Adipocyte (in vitro differentiated cells): ENCODE measurements around the gene ZCCHC17.
A peak's percentile ranks its signal among the peaks of the same experiment; 100 is the strongest.

Source experiments
- DNase-seq: peaks from one replicate; pipeline ENCODE4 v3.0.0-alpha.2; 2015; ENCODE audit warnings: low read depth
- H3K27me3 ChIP-seq: replicated peaks from 2 replicates; pipeline ENCODE4 v1.7.0; 2013; ENCODE audit warnings: mild to moderate bottlenecking, low read length, moderate library complexity; ENCODE audit not compliant: control insufficient read depth, insufficient read depth
- H3K36me3 ChIP-seq: 2 replicates; pipeline ENCODE4 v1.7.0; 2013; ENCODE audit warnings: low read length, mild to moderate bottlenecking, moderate library complexity; ENCODE audit not compliant: control insufficient read depth, insufficient read depth, severe bottlenecking
- H3K4me1 ChIP-seq: 2 replicates; pipeline ENCODE4 v1.7.0; 2013; ENCODE audit warnings: mild to moderate bottlenecking, low read length, moderate library complexity; ENCODE audit not compliant: control insufficient read depth, insufficient read depth
- H3K4me3 ChIP-seq: 2 replicates; pipeline ENCODE4 v1.7.0; 2013; ENCODE audit warnings: mild to moderate bottlenecking, low read length, moderate library complexity
- H3K9ac ChIP-seq: 2 replicates; pipeline ENCODE4 v1.7.0; 2013; ENCODE audit warnings: mild to moderate bottlenecking, low read length, moderate library complexity
- H3K9me3 ChIP-seq: 2 replicates; pipeline ENCODE4 v1.7.0; 2013; ENCODE audit warnings: mild to moderate bottlenecking, low read length, moderate library complexity; ENCODE audit not compliant: control insufficient read depth

ZCCHC17 gene

DNA sequence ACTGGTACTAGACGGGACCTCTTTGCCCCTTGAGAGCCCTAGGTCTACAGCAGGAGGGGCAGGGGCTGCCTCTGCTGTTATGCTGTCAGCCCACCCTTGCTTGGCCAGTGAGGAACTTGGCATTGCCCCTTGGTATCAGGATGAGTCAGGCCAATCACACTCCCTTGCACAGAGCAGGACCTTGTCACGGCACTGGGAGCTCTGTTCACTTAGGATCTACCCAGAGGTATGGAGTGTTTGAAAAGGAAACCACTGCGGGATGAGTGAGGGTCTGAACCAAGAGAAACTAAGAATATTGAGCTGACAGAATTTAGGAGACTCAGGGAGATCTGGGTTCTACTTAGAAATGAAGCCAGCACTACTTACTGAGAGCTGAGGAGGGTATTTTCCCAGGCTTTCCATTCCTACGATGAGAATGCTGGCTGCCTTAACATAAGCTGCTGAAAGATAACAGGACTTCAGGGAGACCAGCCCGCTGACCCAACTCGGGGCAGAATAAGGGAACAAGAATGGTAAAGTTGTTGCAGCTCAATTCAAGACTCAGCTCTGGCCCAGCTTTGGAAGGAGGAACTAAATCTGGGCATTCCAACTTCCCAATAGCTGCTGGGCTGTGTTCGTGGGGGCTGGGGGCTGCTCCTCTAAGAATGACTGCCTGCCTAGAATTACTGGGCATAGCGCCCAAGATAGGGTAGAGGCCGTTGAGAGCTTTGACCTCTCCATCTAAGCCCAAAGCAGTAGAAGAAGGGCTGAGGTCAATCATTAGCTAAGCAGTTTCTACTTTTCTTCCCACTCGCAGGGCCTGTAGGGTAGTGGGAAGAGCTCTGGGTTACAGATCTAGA is 74.5 kb downstream of the ZCCHC17 start:
- Histone ChIP-seq H3K9ac (peak overlapping the region; percentile 34), H3K27me3 (no peaks in the 10 kb centered on the region), H3K4me1 (peaks cover 58% of the 10 kb centered on the region), H3K4me3 (peak overlapping the region; percentile 82), H3K9me3 (no peaks in the 10 kb centered on the region), H3K36me3 (peaks cover 30% of the 10 kb centered on the region)
- no peak for DNase-seq

DNA sequence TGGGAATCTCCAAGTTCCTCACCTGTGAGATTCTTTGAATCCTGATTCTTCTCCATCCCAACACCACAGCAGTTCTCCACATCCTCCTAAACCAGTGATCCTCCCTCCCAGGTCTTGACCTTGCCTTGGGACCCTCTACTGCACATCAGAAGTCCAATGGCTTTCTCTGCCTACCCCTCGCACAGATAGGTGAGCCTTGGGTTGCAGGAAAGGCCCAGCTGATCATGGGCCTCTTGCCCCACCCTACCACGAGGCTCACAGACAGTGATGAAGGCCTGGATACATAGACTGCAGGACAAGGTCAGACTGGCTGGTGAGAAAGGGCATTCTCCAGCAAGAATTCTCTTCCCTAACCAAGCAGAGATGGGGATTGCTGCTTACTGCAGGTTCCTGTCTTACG is 75.2 kb downstream of the ZCCHC17 start:
- Histone ChIP-seq H3K4me3 (peak overlapping the region; percentile 82), H3K27me3 (no peaks in the 10 kb centered on the region), H3K4me1 (peaks cover 64% of the 10 kb centered on the region), H3K9ac (peak overlapping the region; percentile 92), H3K9me3 (no peaks in the 10 kb centered on the region), H3K36me3 (peaks cover 23% of the 10 kb centered on the region)
- no peak for DNase-seq

DNA sequence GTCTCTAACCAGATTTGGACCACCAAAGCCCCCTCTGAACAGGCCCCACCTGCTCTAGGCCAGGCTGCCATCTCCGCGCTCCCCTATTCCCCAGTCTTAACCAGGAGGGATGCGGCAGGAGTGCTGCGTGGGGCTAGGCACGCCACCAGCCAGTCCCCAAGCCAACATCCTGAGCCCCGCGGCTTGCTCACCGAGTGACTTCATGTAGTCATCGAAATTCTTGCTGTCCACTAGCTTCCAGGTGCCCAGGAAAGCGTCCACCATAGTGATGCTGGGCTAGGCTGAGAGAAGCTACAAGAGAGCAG is 75.9 kb downstream of the ZCCHC17 start:
- H3K36me3 ChIP-seq, result peaks cover 17% of the 10 kb centered on the region
- H3K4me3 ChIP-seq, result peak overlapping the region; percentile 82
- no peaks in the 10 kb centered on the region for H3K27me3 ChIP-seq
- peak overlapping the region; percentile 92 for H3K9ac ChIP-seq
- no peaks in the 10 kb centered on the region for H3K9me3 ChIP-seq
- peaks cover 64% of the 10 kb centered on the region for H3K4me1 ChIP-seq
- no peak for DNase-seq

DNA sequence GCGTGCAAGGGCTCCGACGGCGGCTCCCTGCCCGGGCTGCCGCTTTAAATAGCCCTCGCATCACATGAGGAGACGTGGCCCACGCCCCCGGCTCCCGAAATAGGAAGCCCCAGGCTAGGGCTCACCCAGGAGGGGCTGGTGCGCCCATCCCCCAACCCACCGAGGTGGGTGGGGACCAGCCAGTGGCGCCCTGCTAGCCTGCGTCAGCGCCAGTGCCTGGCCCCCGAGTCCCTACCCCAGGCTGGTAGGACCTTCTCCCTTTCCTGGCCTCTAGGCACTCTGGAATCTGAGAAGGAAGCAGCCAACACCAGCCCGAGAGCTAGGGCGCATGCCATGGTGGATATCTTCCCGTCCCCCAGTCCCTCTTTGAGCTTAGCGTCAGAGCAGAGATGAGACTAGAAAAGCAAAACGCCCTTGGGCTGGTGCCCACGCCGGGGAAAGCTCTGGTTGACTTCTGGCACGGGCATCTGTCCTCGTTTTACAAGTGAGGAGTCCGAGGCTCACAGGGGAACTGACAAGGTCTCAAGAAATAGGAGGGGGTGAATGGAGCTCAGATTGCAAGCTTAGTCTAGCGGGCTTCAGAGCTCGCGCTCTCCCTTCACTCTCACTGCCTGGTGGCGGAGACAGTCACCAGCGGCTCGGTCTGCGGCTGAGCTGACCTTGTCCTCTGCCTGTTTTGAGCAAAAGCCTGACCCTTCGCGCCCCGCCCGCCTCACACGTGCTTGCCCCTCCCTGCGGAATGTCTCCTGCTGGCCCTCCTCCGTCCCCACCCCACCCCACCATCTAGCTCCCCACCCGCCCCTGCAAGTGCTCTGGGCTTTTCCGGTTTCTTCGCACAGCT is 76.4 kb downstream of the ZCCHC17 start, which contains the start of gene FABP3:
Gene FABP3, minus strand, starts transcription at position 21 of the 841 bp plus-strand sequence. CDS start 62 bp downstream, outside the sequence.
- no peaks in the 10 kb centered on the region for H3K27me3 ChIP-seq
- H3K9me3 ChIP-seq, result no peaks in the 10 kb centered on the region
- peaks cover 11% of the 10 kb centered on the region for H3K36me3 ChIP-seq
- H3K4me3 ChIP-seq, result peak within 1 kb of the TSS; percentile 82
- DNase-seq, result peak; percentile 80
- peaks cover 68% of the 10 kb centered on the region for H3K4me1 ChIP-seq
- peak within 1 kb of the TSS; percentile 92 for H3K9ac ChIP-seq

DNA sequence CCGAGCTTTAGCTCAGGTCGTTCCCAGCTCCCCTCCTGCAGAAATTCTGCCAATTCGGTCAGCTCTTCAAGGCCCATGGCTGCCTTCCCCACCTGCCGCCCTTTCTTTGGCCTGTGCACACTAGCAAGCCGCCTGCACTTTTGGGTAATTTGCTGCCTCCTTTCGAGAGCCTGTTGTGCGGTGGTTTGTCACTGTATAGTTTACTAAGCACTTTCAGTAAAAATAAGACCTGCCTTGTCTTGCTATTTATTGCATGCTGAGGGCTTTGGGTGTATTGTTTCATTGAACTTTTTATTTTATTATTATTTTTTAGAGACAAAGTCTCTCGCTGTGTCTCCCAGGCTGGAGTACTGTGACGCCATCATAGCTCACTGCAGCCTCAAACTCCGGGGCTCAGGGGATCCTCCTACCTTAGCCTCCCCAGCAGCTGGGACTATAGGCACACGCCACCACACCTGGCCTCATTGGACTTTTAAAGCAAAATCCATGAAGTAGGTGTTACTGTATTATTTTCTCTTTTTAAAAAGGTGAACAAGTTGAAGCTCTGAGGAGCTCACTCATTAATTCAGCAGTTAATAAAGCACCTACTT is 77.2 kb downstream of the ZCCHC17 start:
- Histone ChIP-seq H3K9ac (peak overlapping the region; percentile 92), H3K27me3 (no peaks in the 10 kb centered on the region), H3K9me3 (no peaks in the 10 kb centered on the region), H3K4me3 (peak overlapping the region; percentile 67), H3K36me3 (peaks cover 4% of the 10 kb centered on the region), H3K4me1 (peaks cover 69% of the 10 kb centered on the region)
- no peak for DNase-seq

DNA sequence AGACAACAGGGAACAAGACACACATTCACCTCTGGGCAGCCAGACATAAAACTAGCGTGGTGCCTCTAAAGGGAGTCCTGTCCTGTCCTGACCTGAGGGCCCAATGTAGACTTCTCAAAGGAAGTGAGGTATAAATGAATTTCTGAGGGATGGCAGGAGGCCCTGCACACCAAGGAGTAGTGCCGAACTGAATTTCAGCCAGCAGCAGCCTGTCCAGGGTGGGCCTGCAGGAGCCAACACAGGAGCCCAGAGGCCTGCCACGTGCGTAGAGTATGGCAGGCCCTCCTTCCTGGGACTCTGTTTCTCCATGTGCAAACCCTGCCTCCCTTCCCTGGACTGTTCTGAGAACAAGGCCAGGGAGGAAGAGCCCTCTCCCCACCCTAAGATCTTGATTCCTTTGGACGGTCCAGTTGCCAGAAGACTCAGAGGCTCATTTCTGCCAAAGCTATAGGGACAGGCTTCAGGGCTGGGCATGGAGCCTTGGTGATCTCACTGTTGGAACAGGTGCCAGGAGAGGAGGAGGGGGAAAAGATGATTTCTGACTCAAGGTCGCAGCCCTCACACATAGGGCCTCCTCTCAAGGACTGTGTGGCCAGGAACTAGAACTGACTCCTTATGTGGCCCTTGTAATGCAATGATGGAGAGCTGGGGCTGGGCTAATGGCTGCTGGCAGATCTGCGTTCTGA is 77.8 kb downstream of the ZCCHC17 start:
- no peak overlapping the region for H3K4me3 ChIP-seq
- no peaks in the 10 kb centered on the region for H3K9me3 ChIP-seq
- H3K36me3 ChIP-seq, result no peaks in the 10 kb centered on the region
- peaks cover 74% of the 10 kb centered on the region for H3K4me1 ChIP-seq
- no peaks in the 10 kb centered on the region for H3K27me3 ChIP-seq
- DNase-seq, result peak; percentile 17
- peak overlapping the region; percentile 92 for H3K9ac ChIP-seq

DNA sequence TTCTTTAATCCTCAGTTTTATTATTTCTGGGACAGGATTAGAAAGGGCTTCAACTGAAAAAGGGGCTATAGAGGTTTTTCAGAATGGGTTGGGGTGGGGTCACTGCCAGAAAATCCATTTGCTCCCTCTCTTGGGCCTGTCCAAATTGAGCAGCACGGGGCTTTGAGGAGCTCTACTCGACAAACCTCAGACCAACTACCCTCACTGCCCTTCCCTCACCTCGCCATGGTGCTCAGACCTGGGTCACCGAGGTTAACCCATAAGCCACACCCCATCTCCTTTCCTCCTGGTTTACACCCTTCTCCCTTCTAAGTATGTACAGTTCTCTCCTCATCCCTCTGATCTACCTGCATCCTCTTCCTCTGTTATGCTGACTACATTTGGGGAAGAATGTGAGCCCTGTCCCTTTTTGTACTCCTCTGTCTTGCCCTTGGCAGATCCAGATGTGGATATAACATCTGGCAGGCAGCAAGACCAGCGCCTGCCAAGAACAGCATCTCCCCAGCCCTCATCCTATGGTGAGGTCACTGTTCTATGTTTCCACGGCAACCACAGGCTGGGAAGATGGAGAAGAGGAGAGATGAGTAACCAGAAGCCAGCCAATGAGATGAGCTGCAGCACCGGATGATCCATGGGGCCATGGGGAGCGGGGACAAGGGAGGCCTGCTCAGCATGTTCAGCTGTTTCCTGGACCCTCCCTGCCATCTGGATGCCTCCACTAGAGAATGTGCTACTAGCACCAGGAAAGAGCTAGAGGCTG is 79.7 kb downstream of the ZCCHC17 start:
- no peaks in the 10 kb centered on the region for H3K36me3 ChIP-seq
- H3K4me1 ChIP-seq, result peaks cover 81% of the 10 kb centered on the region
- peak; percentile 87 for DNase-seq
- H3K4me3 ChIP-seq, result no peak overlapping the region
- no peaks in the 10 kb centered on the region for H3K9me3 ChIP-seq
- no peaks in the 10 kb centered on the region for H3K27me3 ChIP-seq
- no peak overlapping the region for H3K9ac ChIP-seq

DNA sequence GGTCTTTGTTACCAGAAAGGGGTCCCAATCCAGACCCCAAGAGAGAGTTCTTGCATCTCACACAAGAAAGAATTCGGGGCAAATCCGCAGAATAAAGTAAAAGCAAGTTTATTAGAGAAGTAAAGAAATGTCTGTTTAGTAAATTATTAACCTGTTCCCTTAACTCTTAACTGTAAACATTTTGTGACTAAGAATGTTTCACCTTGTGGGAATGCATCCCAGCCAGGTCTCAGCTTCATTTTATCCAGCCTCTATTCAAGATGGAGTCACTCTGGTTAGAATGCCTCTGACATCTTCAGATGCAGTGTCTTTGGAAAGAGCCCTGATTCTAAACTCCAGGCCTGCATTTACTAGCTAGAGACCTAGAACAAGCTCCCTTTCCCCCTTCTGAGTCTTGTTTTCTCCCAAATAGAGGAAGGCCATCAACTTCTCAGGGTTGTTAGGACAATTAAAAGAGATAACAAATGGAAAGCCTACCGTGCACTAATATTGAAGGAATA is 80.6 kb downstream of the ZCCHC17 start:
- Histone ChIP-seq H3K9me3 (no peaks in the 10 kb centered on the region), H3K36me3 (no peaks in the 10 kb centered on the region), H3K9ac (no peak overlapping the region), H3K4me3 (no peak overlapping the region), H3K27me3 (no peaks in the 10 kb centered on the region), H3K4me1 (peaks cover 80% of the 10 kb centered on the region)
- no peak for DNase-seq

DNA sequence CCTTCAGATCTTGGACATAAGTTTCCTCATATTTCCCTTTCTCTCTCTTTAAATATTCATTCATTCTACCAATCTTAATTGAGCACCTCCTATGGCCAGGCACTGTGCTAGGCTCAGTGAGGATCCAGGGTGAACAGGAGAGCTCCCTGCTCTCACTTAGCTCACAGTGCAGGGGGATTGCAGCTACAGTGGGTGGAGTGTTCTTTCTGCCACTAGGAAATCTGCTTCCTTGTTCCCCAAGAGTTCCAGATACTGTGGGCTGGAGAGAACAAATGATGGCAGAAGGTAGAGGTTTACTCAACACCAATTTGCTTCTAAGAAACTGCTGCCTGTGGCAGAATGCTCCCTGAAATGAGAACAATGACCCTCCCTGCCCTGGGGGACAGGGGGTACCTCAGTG is 81.2 kb downstream of the ZCCHC17 start:
- peaks cover 79% of the 10 kb centered on the region for H3K4me1 ChIP-seq
- no peak for DNase-seq
- H3K4me3 ChIP-seq, result no peak overlapping the region
- H3K9me3 ChIP-seq, result no peaks in the 10 kb centered on the region
- no peaks in the 10 kb centered on the region for H3K36me3 ChIP-seq
- H3K9ac ChIP-seq, result no peak overlapping the region
- H3K27me3 ChIP-seq, result no peaks in the 10 kb centered on the region

DNA sequence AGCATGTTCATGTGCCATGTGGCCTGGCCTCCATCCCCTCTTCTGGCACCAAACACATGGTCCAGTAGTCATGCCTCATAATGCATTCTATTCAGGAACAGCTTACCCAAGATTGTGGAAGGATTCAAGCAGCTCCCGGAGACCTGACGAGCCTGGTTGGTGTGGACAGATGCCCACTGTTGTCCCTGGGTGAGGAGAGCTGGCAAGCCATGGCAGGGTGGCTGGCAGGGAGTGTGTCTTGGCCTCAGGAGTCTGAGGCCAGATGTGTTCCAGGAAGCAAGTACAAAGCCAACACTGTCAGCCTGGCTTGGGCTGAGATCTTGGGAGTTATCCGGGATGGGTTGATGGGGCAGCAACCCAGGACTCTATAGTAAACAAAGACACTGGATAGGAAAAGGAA is 83.3 kb downstream of the ZCCHC17 start:
- peaks cover 65% of the 10 kb centered on the region for H3K4me1 ChIP-seq
- H3K9ac ChIP-seq, result no peak overlapping the region
- no peak for DNase-seq
- no peaks in the 10 kb centered on the region for H3K9me3 ChIP-seq
- no peaks in the 10 kb centered on the region for H3K27me3 ChIP-seq
- H3K36me3 ChIP-seq, result no peaks in the 10 kb centered on the region
- H3K4me3 ChIP-seq, result no peak overlapping the region
